Measurements from ENCODE around the gene GAL3ST2.
"Not testable (repeated sequence)": the region's sequence is repeated elsewhere in the genome, so short reads cannot be mapped to it uniquely, and the experiment has no call there.

GAL3ST2 gene

DNA sequence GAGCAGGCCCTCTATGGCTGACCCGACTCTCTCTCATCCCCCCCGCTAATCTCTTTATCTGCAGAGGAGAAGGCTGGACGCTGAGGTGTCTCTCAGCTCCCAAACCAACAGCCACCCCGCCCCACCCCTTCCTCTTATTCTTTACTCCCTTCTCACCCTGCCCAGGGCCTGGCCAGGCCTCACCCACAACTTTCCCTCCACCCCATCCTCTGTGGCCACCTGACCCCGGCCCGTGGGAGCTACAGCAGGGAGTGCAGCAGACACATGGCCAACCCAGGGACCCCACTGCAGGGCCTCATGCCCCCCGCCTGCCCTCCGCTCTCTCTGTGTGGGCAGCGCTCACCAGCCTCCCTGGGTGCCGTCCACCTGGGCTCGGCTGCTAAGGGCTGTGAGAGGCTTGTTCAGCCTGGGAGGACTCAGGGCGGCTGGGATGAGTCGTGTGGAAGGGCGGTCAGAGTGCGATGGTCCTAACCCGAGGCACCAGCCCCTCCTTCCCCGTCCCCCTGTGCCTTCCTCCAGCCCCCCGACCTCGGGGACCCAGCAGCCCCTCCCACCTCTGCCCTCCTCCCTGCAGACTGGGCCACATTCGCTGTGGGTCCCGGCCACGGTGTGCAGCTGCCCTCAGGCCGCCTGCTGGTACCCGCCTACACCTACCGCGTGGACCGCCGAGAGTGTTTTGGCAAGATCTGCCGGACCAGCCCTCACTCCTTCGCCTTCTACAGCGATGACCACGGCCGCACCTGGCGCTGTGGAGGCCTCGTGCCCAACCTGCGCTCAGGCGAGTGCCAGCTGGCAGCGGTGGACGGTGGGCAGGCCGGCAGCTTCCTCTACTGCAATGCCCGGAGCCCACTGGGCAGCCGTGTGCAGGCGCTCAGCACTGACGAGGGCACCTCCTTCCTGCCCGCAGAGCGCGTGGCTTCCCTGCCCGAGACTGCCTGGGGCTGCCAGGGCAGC is 39.1 kb downstream of the GAL3ST2 start:
- H3K27ac ChIP-seq (ENCODE audit: low read length, poor library complexity, severe bottlenecking), result no peak overlapping the region
- H3K79me1 ChIP-seq (replicated peaks; ENCODE audit: low read length, poor library complexity, severe bottlenecking), result no peaks in the 10 kb centered on the region
- H3K36me3 ChIP-seq (ENCODE audit: control insufficient read depth in 1 of 2, insufficient read depth in 2 of 2, low read depth in 1 of 2, low read length in 2 of 2), result no peaks in the 10 kb centered on the region
- peaks cover 0 to 42% of the 10 kb centered on the region in 2 experiments for H3K27me3 ChIP-seq (ENCODE audit: control insufficient read depth in 1 of 2, insufficient read depth in 1 of 2, low read length in 2 of 2)
- no peak overlapping the region for H2AK5ac ChIP-seq (ENCODE audit: low read length, severe bottlenecking)
- no peak overlapping the region for H3K4ac ChIP-seq (ENCODE audit: low read depth in 1 of 2, low read length in 2 of 2)
- WGBS, result 88% methylated on average over 48 of the region's 48 CpGs
- no peak overlapping the region for H3K23ac ChIP-seq (ENCODE audit: low read length in 2 of 2)
- H4K8ac ChIP-seq (ENCODE audit: low read length), result no peak overlapping the region
- no peak overlapping the region for H3K9ac ChIP-seq (ENCODE audit: low read length)
- H3K9me3 ChIP-seq (ENCODE audit: control insufficient read depth, low read length), result no peaks in the 10 kb centered on the region
- H2BK120ac ChIP-seq (ENCODE audit: low read depth, low read length), result no peak overlapping the region
- H4K91ac ChIP-seq (ENCODE audit: low read length), result no peak overlapping the region
- H3K4me2 ChIP-seq (ENCODE audit: low read length, poor library complexity, severe bottlenecking), result no peak overlapping the region
- no peak overlapping the region for H3K4me3 ChIP-seq (ENCODE audit: insufficient read depth in 1 of 2, low read depth in 1 of 2, low read length in 2 of 2)
- H3K4me1 ChIP-seq (ENCODE audit: control insufficient read depth, insufficient read depth, low read depth, low read length), result no peaks in the 10 kb centered on the region
- no peak overlapping the region for H3K18ac ChIP-seq (ENCODE audit: low read depth in 1 of 2, low read length in 2 of 2)
- no peak overlapping the region for H2AFZ ChIP-seq (ENCODE audit: low read depth, low read length)
- H3K14ac ChIP-seq (ENCODE audit: low read length in 2 of 2), result no peak overlapping the region
- no peak overlapping the region for H2BK5ac ChIP-seq (ENCODE audit: low read depth, low read length, poor library complexity, severe bottlenecking)
- no peak for DNase-seq
- H2BK12ac ChIP-seq (ENCODE audit: low read length in 2 of 2), result no peak overlapping the region
- H2BK15ac ChIP-seq (ENCODE audit: low read depth, poor library complexity, severe bottlenecking), result no peak overlapping the region

GRCh38 chr2:241816431-241817121 is 40.0 kb downstream of the GAL3ST2 start:
- no peak overlapping the region for H4K91ac ChIP-seq (ENCODE audit: low read length)
- peak overlapping the region; percentile 74 for H2BK15ac ChIP-seq (ENCODE audit: low read depth, poor library complexity, severe bottlenecking)
- H3K23ac ChIP-seq (ENCODE audit: low read length in 2 of 2), result no peak overlapping the region
- H3K36me3 ChIP-seq (ENCODE audit: control insufficient read depth in 1 of 2, insufficient read depth in 2 of 2, low read depth in 1 of 2, low read length in 2 of 2), result no peaks in the 10 kb centered on the region
- no peak overlapping the region for H3K27ac ChIP-seq (ENCODE audit: low read length, poor library complexity, severe bottlenecking)
- no peaks in the 10 kb centered on the region for H3K79me1 ChIP-seq (replicated peaks; ENCODE audit: low read length, poor library complexity, severe bottlenecking)
- no peaks in the 10 kb centered on the region for H3K9me3 ChIP-seq (ENCODE audit: control insufficient read depth, low read length)
- no peak overlapping the region for H3K4me2 ChIP-seq (ENCODE audit: low read length, poor library complexity, severe bottlenecking)
- WGBS, result 79% methylated on average over 33 of the region's 33 CpGs
- H3K18ac ChIP-seq (ENCODE audit: low read depth in 1 of 2, low read length in 2 of 2), result no peak overlapping the region
- no peak for DNase-seq
- peaks cover 0 to 46% of the 10 kb centered on the region in 2 experiments for H3K27me3 ChIP-seq (ENCODE audit: control insufficient read depth in 1 of 2, insufficient read depth in 1 of 2, low read length in 2 of 2)
- H2BK12ac ChIP-seq (ENCODE audit: low read length in 2 of 2), result no peak overlapping the region
- H2AK5ac ChIP-seq (ENCODE audit: low read length, severe bottlenecking), result no peak overlapping the region
- no peaks in the 10 kb centered on the region for H3K4me1 ChIP-seq (ENCODE audit: control insufficient read depth, insufficient read depth, low read depth, low read length)
- no peak overlapping the region for H3K4ac ChIP-seq (ENCODE audit: low read depth in 1 of 2, low read length in 2 of 2)
- no peak overlapping the region for H4K8ac ChIP-seq (ENCODE audit: low read length)
- H2BK120ac ChIP-seq (ENCODE audit: low read depth, low read length), result no peak overlapping the region
- no peak overlapping the region for H3K4me3 ChIP-seq (ENCODE audit: insufficient read depth in 1 of 2, low read depth in 1 of 2, low read length in 2 of 2)
- H2AFZ ChIP-seq (ENCODE audit: low read depth, low read length), result no peak overlapping the region
- no peak overlapping the region for H3K9ac ChIP-seq (ENCODE audit: low read length)
- no peak overlapping the region for H2BK5ac ChIP-seq (ENCODE audit: low read depth, low read length, poor library complexity, severe bottlenecking)
- no peak overlapping the region for H3K14ac ChIP-seq (ENCODE audit: low read length in 2 of 2)

- no peak overlapping the region for H3K4me2 ChIP-seq (ENCODE audit: low read length, poor library complexity, severe bottlenecking)
- no peaks in the 10 kb centered on the region for H3K9me3 ChIP-seq (ENCODE audit: control insufficient read depth, low read length)
- no peak overlapping the region for H2BK120ac ChIP-seq (ENCODE audit: low read depth, low read length)
- no peak overlapping the region for H3K9ac ChIP-seq (ENCODE audit: low read length)
- no peak overlapping the region for H2BK15ac ChIP-seq (ENCODE audit: low read depth, poor library complexity, severe bottlenecking)
- H3K23ac ChIP-seq (ENCODE audit: low read length in 2 of 2), result no peak overlapping the region
- H3K27ac ChIP-seq (ENCODE audit: low read length, poor library complexity, severe bottlenecking), result no peak overlapping the region
- H3K4me3 ChIP-seq (ENCODE audit: insufficient read depth in 1 of 2, low read depth in 1 of 2, low read length in 2 of 2), result no peak overlapping the region
- no peak overlapping the region for H2BK5ac ChIP-seq (ENCODE audit: low read depth, low read length, poor library complexity, severe bottlenecking)
- no peaks in the 10 kb centered on the region for H3K36me3 ChIP-seq (ENCODE audit: control insufficient read depth in 1 of 2, insufficient read depth in 2 of 2, low read depth in 1 of 2, low read length in 2 of 2)
- no peak overlapping the region for H2AK5ac ChIP-seq (ENCODE audit: low read length, severe bottlenecking)
- H3K79me1 ChIP-seq (replicated peaks; ENCODE audit: low read length, poor library complexity, severe bottlenecking), result no peaks in the 10 kb centered on the region
- 65% methylated on average over 16 of the region's 16 CpGs for WGBS
- H3K4me1 ChIP-seq (ENCODE audit: control insufficient read depth, insufficient read depth, low read depth, low read length), result no peaks in the 10 kb centered on the region
- H4K8ac ChIP-seq (ENCODE audit: low read length), result no peak overlapping the region
- H2AFZ ChIP-seq (ENCODE audit: low read depth, low read length), result no peak overlapping the region
- no peak overlapping the region for H3K4ac ChIP-seq (ENCODE audit: low read depth in 1 of 2, low read length in 2 of 2)
- H3K18ac ChIP-seq (ENCODE audit: low read depth in 1 of 2, low read length in 2 of 2), result no peak overlapping the region
- H4K91ac ChIP-seq (ENCODE audit: low read length), result no peak overlapping the region
- H3K27me3 ChIP-seq (ENCODE audit: control insufficient read depth in 1 of 2, insufficient read depth in 1 of 2, low read length in 2 of 2), result peaks cover 0 to 48% of the 10 kb centered on the region in 2 experiments
- H2BK12ac ChIP-seq (ENCODE audit: low read length in 2 of 2), result no peak overlapping the region
- DNase-seq, result no peak
- H3K14ac ChIP-seq (ENCODE audit: low read length in 2 of 2), result no peak overlapping the region
Observed at GRCh38 chr2:241817126-241817820, 40.7 kb downstream of the GAL3ST2 start.

DNA sequence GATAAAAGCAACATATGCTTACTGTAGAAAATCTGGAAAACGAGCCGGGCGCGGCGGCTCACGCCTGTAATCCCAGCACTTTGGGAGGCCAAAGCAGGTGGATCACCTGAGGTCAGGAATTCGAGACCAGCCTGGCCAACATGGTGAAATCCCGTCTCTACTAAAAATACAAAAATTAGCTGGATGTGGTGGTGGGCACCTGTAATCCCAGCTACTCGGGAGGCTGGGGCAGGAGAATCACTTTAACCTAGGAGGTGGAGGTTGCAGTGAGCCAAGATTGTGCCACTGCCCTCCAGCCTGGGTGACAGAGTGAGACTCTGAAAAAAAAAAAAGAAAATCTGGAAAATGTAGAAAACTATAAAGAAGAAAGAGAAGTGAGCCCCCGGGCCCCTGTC is 41.2 kb downstream of the GAL3ST2 start:
- not testable (repeated sequence) for H3K27ac ChIP-seq (ENCODE audit: low read length, poor library complexity, severe bottlenecking); H2BK5ac ChIP-seq (ENCODE audit: low read depth, low read length, poor library complexity, severe bottlenecking); H4K91ac ChIP-seq (ENCODE audit: low read length); H3K9ac ChIP-seq (ENCODE audit: low read length); H2BK15ac ChIP-seq (ENCODE audit: low read depth, poor library complexity, severe bottlenecking); H3K36me3 ChIP-seq (ENCODE audit: control insufficient read depth in 1 of 2, insufficient read depth in 2 of 2, low read depth in 1 of 2, low read length in 2 of 2); H3K79me1 ChIP-seq (replicated peaks; ENCODE audit: low read length, poor library complexity, severe bottlenecking); H3K9me3 ChIP-seq (ENCODE audit: control insufficient read depth, low read length); H3K23ac ChIP-seq (ENCODE audit: low read length in 2 of 2); DNase-seq; H3K4me2 ChIP-seq (ENCODE audit: low read length, poor library complexity, severe bottlenecking); H3K14ac ChIP-seq (ENCODE audit: low read length in 2 of 2); H3K4me1 ChIP-seq (ENCODE audit: control insufficient read depth, insufficient read depth, low read depth, low read length); H2AFZ ChIP-seq (ENCODE audit: low read depth, low read length); H2BK12ac ChIP-seq (ENCODE audit: low read length in 2 of 2); H2AK5ac ChIP-seq (ENCODE audit: low read length, severe bottlenecking); H4K8ac ChIP-seq (ENCODE audit: low read length); H3K18ac ChIP-seq (ENCODE audit: low read depth in 1 of 2, low read length in 2 of 2); H2BK120ac ChIP-seq (ENCODE audit: low read depth, low read length); H3K4ac ChIP-seq (ENCODE audit: low read depth in 1 of 2, low read length in 2 of 2)
- Histone ChIP-seq H3K4me3 (ENCODE audit: insufficient read depth in 1 of 2, low read depth in 1 of 2, low read length in 2 of 2) (peak overlapping the region in 1 of 2 experiments; percentile 27), H3K27me3 (ENCODE audit: control insufficient read depth in 1 of 2, insufficient read depth in 1 of 2, low read length in 2 of 2) (peaks cover 0 to 47% of the 10 kb centered on the region in 2 experiments)
- WGBS, result 92% methylated on average over 10 of the region's 10 CpGs
